ENCODE measurements around the gene NRSN2. TPM values are rescaled to one million over a fixed set of nuclear protein-coding genes. Genes with fewer than 3 reads are reported as not detected.
"Not testable (repeated sequence)": the region's sequence is repeated elsewhere in the genome, so short reads cannot be mapped to it uniquely, and the experiment has no call there.

The NRSN2 gene
- total and polyA plus RNA-seq, 2 of the 4 experiments (the other 2 are of a cell fraction), result 9.9 to 101 TPM

DNA sequence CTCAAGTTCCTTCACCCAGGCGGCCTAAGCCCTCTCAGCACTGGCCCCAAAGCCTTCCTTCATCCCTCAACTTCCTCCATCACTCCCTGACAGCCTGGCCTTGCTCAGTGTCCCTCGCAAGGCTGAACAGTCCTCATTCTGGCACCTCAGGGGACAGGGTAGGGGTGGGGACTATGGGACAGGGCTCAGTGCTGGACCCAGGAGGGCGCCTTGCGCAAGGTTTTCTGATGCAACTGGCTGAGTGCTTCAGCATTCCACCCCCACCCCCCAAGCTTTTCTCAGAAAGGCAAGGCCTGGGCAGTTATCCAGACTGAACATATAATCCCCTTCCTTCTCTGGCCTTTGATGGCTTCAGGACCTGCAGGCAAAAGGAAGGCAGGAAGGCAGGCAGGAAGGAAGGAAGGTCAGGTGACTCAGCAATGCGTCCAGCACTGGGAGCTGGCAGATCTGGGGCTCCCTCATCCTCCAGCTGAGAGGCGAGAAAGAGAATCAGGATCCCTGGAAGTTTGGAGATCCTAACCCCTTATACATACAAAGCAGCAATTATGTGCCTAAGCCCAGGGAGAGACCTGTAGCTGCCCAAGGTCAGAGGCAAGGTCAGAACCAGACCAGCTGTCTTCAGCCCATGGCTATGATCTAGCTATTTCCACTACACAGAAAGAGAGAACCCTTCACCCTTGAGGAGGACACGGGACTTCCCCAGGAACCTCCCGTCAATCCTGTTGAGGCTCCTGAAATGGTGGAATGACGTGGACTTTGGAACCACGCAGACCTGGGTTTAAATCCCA lies 25.0 kb downstream of the NRSN2 start (continued):
- TF ChIP-seq, protein P1, sequence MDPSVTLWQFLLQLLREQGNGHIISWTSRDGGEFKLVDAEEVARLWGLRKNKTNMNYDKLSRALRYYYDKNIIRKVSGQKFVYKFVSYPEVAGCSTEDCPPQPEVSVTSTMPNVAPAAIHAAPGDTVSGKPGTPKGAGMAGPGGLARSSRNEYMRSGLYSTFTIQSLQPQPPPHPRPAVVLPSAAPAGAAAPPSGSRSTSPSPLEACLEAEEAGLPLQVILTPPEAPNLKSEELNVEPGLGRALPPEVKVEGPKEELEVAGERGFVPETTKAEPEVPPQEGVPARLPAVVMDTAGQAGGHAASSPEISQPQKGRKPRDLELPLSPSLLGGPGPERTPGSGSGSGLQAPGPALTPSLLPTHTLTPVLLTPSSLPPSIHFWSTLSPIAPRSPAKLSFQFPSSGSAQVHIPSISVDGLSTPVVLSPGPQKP (IDR thresholded peaks at IDR 0.05; ENCODE audit: borderline replicate concordance, low read depth, low read length), result no peak

DNA sequence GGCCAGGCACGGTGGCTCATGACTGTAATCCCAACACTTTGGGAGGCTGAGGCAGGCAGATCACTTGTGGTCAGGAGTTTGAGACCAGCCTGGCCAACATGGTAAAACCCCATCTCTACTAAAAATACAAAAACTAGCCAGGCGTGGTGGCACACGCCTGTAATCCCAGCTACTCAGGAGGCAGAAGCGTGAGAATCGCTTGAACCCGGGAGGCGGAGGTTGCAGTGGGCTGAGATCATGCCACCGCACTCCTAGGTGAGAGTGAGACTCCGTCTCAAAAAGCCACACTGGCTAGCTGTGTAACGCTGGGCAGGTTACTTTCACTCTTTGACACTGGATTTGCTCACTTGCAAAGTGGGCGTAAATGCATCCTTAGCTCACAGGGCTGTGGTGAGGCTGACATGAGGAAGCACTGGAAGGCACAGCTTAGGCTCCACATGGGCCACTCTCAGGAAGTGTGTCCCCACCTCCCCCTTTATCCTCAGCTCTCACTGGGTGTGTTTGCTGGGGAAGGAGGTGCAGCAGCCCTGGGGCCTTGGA lies 25.7 kb downstream of the NRSN2 start:
- not testable (repeated sequence) for ATAC-seq (ENCODE audit: low read depth)

More for the DNA sequence above, 25.7 kb downstream of the NRSN2 start:
- H4K5ac ChIP-seq (ENCODE audit: low read depth, low read length), result peak overlapping the region; percentile 83
- H3K4me1 ChIP-seq (ENCODE audit: control insufficient read depth, insufficient read depth, low read length), result peaks cover 21% of the 10 kb centered on the region
- H3K56ac ChIP-seq (ENCODE audit: extremely low read depth, insufficient read depth, low read length), result 0 out of 2 replicates have a peak overlapping the region, but pooled peaks have one; percentile 18
- H3K14ac ChIP-seq (replicated peaks; ENCODE audit: low read depth, low read length), result peak overlapping the region; percentile 93
- peak overlapping the region; percentile 91; the same call in 1 of the 2 replicates for H3K23ac ChIP-seq (ENCODE audit: low read depth, low read length)
- DNase-seq; H3K36me3 ChIP-seq (ENCODE audit: control insufficient read depth, insufficient read depth, low read length); intact Hi-C loops (cut with micrococcal nuclease); H4K20me1 ChIP-seq (ENCODE audit: insufficient read depth, low read length); H3K9ac ChIP-seq (ENCODE audit: low read depth, low read length); H3K79me1 ChIP-seq (ENCODE audit: low read depth in 1 of 2, low read length in 2 of 2); BruUV-seq (replicated peaks); dilution Hi-C loops (cut with HindIII; ENCODE audit: low sequenced_read_pairs, unreplicated experiment); POLR2A ChIA-PET (ENCODE audit: unreplicated experiment); H3K9me3 ChIP-seq (ENCODE audit: control insufficient read depth, insufficient read depth, low read length); H3K27me3 ChIP-seq (ENCODE audit: control insufficient read depth, insufficient read depth, low read length); H3K4me2 ChIP-seq (ENCODE audit: low read depth, low read length); H3K4me3 ChIP-seq (ENCODE audit: insufficient read depth, low read depth, low read length); CTCF ChIA-PET; in situ Hi-C loops (cut with MboI; ENCODE audit: low sequenced_read_pairs): not testable (repeated sequence)
- H2BK15ac ChIP-seq (ENCODE audit: low read depth, low read length), result peak overlapping the region; percentile 96; the same call in 2 of the 3 replicates
- peak overlapping the region; percentile 97 for H3K27ac ChIP-seq (ENCODE audit: insufficient read depth, low read length)
- H3K18ac ChIP-seq (ENCODE audit: low read depth, low read length), result peak overlapping the region; percentile 74
- peak overlapping the region; percentile 83 for H2AK5ac ChIP-seq (ENCODE audit: low read depth, low read length)
- H2BK20ac ChIP-seq (ENCODE audit: low read depth, low read length), result peak overlapping the region; percentile 91
- H4K8ac ChIP-seq (ENCODE audit: low read depth in 2 of 2, low read length in 2 of 2), result peak overlapping the region; percentile 76 to 97; a peak in 3 of 4 replicates
- peak overlapping the region; percentile 93 for H2AK9ac ChIP-seq (replicated peaks; ENCODE audit: low read depth, low read length, poor library complexity)
- peaks cover 20% of the 10 kb centered on the region for H3K9me1 ChIP-seq (ENCODE audit: insufficient read depth, low read length)
- 96% methylated on average over 8 of the region's 11 CpGs; no CpG with 5 or more reads in 1 of the 2 experiments for WGBS, 2 experiments (ENCODE audit: extremely low coverage in 2 of 2, insufficient read length in 1 of 2)
- peak overlapping the region; percentile 91 for H3K4ac ChIP-seq (ENCODE audit: low read depth, low read length)
- peak overlapping the region; percentile 3 for H2AFZ ChIP-seq (replicated peaks; ENCODE audit: low read length, poor library complexity)
- H2BK5ac ChIP-seq (ENCODE audit: low read depth, low read length, poor library complexity, severe bottlenecking), result peak overlapping the region; percentile 63
- peak overlapping the region; percentile 97 for H2BK120ac ChIP-seq (ENCODE audit: low read depth, low read length)
- peak overlapping the region; percentile 97 for H4K91ac ChIP-seq (ENCODE audit: insufficient read depth, low read depth, low read length)

Measured in IMR-90 (cell line).